Ascending aorta (tissue), 2 donors: Measurements from ENCODE around the gene ACSM6. TPM values are rescaled to one million over a fixed set of nuclear protein-coding genes. Genes with fewer than 3 reads are reported as not detected.
A peak's percentile ranks its signal among the peaks of the same experiment; 100 is the strongest.

Experiments
- DNase-seq, 2 donors: peaks; one replicate each; pipeline ENCODE4 v3.0.0-alpha.2; 2019; ENCODE audit warnings: low spot score in 2 of 2
- H3K27ac ChIP-seq, 2 donors: fragments of 200-600 bp; sonication (generic); one replicate each; pipeline ENCODE4 v1.5.1; 2016 to 2017; ENCODE audit warnings: mild to moderate bottlenecking in 1 of 2
- H3K27me3 ChIP-seq: fragments of 200-600 bp; sonication (generic); one replicate; pipeline ENCODE4 v1.5.1; 2017
- H3K36me3 ChIP-seq, 2 donors: fragments of 200-600 bp; sonication (generic); one replicate each; pipeline ENCODE4 v1.5.1; 2016
- H3K4me1 ChIP-seq, 2 donors: fragments of 200-600 bp; sonication (generic); one replicate each; pipeline ENCODE4 v1.5.1; 2016 to 2017; ENCODE audit warnings: mild to moderate bottlenecking in 1 of 2
- H3K4me3 ChIP-seq, 2 donors: fragments of 200-600 bp; sonication (generic); one replicate each; pipeline ENCODE4 v1.5.1; 2016 to 2017; ENCODE audit warnings: mild to moderate bottlenecking in 1 of 2
- H3K9me3 ChIP-seq, 2 donors: fragments of 200-600 bp; sonication (generic); one replicate each; pipeline ENCODE4 v1.5.1; 2016
- intact Hi-C: fragments of 100-400 bp; cut with DNase I; formaldehyde crosslinking; loops from one replicate; pipeline ENCODE4 v1.15.1; 2023
- total RNA-seq: library from RNA; depleted of rRNA; stranded (reverse); fragments of >200 nt; gene quantifications from one replicate; pipeline ENCODE4 v1.1.0, GENCODE V29; 2016
- TF ChIP-seq, protein P1 (sequence below), 3 experiments: fragments of 200-600 bp in 2 of 3; fragments of 450-650 bp in 1 of 3; sonication (generic) in 2 of 3; IDR thresholded peaks; one replicate each; pipeline ENCODE4 v1.5.1; 2016 to 2019; ENCODE audit warnings: antibody characterized with exemption in 3 of 3, mild to moderate bottlenecking in 1 of 3, moderate library complexity in 1 of 3

ACSM6 gene
- total RNA-seq, 1 donor from 2014 or later, result not detected

DNA sequence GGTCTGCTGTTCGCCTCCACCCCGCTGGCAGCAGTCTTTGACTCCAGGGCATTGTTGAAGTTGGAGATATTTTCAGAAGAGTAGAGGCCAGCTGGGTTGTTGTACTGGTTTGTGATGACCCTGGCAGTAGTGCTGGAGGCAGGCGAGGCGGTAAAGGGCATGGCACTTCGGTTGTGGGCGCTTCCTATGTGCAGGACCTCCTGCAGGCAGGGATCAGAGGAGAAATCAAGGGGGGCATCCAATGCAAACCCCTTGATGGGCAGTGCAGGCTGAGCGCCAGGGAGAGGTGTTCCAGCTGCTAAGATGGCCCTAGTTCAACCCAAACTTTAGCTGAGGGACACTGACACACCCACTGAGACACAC is 69.8 kb downstream of the ACSM6 start:
- Histone ChIP-seq H3K27ac (peak overlapping the region in 1 of 2 donors; percentile 1), H3K4me1 (peaks cover 9 to 51% of the 10 kb centered on the region in 2 donors), H3K4me3 (no peak overlapping the region), H3K9me3 (no peaks in the 10 kb centered on the region), H3K27me3 (no peaks in the 10 kb centered on the region), H3K36me3 (peaks cover 9 to 42% of the 10 kb centered on the region in 2 donors)
- intact Hi-C loops, result no loop called here
- TF ChIP-seq, protein P1, sequence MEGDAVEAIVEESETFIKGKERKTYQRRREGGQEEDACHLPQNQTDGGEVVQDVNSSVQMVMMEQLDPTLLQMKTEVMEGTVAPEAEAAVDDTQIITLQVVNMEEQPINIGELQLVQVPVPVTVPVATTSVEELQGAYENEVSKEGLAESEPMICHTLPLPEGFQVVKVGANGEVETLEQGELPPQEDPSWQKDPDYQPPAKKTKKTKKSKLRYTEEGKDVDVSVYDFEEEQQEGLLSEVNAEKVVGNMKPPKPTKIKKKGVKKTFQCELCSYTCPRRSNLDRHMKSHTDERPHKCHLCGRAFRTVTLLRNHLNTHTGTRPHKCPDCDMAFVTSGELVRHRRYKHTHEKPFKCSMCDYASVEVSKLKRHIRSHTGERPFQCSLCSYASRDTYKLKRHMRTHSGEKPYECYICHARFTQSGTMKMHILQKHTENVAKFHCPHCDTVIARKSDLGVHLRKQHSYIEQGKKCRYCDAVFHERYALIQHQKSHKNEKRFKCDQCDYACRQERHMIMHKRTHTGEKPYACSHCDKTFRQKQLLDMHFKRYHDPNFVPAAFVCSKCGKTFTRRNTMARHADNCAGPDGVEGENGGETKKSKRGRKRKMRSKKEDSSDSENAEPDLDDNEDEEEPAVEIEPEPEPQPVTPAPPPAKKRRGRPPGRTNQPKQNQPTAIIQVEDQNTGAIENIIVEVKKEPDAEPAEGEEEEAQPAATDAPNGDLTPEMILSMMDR (IDR thresholded peaks at IDR 0.05), result no peak
- no peak for DNase-seq

DNA sequence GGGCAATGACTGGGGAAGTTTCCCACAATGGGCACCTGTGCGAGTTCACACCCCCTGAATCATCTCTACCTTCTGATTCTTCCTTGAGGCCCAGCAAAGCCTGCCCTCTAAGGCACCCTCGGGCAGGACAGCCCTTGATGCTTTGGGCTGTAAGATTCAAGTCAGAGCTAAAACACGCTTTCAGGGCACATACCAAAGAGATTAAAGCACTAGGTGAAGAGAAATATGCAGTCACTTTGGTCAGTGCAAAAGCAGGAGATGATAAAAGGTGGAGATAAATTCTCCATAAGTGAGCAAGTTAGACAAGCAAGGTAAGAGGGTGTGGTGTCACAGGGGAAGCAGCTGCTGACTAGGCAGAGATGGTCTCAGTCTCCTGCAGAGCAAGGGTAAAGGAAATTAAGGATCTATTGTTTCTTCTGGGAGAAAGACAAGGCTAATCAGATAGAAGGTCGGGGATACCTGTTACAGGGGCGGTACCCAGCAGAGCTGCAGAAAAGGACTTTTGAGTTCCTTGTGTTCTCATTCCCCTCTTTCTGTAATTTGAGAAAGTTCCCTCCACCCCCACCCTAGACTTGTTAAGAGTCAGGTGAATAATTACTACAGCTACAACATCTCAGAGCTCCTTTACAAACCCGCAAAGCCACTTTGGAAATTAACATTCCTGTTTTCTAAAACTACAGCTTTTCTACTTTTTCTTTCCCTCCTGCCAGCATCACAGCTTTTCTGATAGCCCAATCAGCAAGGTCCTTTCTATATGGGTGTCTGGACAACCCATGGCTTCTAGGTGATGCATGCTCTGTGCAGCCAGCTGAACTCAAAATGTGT is 70.4 kb downstream of the ACSM6 start:
- Histone ChIP-seq H3K27me3 (no peaks in the 10 kb centered on the region), H3K36me3 (peaks cover 9 to 38% of the 10 kb centered on the region in 2 donors), H3K4me3 (no peak overlapping the region), H3K27ac (peak overlapping the region in 1 of 2 donors; percentile 1), H3K4me1 (peaks cover 9 to 55% of the 10 kb centered on the region in 2 donors), H3K9me3 (no peaks in the 10 kb centered on the region)
- intact Hi-C loops, result no loop called here
- DNase-seq, result no peak
- TF ChIP-seq, protein P1 (IDR thresholded peaks at IDR 0.05), result no peak

DNA sequence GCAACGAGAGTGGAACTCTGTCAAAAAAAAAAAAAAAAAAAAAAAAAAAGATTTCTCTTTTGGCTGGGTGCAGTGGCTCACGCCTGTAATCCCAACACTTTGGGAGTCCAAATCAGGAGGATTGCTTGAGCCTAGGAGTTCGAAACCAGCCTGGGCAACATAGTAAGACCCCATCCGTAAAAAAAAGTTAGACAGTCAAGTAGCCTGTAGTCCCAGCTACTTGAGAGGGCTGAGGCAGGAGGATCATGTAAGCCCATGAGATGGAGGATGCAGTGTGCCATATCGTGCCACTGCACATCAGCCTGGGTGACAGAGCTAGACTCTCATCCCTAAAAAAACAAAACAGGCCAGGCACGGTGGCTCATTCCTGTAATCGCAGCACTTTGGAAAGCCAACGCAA is 71.5 kb downstream of the ACSM6 start:
- no peak for DNase-seq
- H3K27me3 ChIP-seq, result no peaks in the 10 kb centered on the region
- peaks cover 9 to 49% of the 10 kb centered on the region in 2 donors for H3K4me1 ChIP-seq
- H3K27ac ChIP-seq, result peak overlapping the region; percentile 74 to 84
- H3K36me3 ChIP-seq, result peaks cover 9 to 39% of the 10 kb centered on the region in 2 donors
- no peak overlapping the region for H3K4me3 ChIP-seq
- TF ChIP-seq, protein P1 (IDR thresholded peaks at IDR 0.05), result no peak
- no peaks in the 10 kb centered on the region for H3K9me3 ChIP-seq
- intact Hi-C loops, result no loop called here

GRCh38 chr10:95266674-95267095 is 72.6 kb downstream of the ACSM6 start:
- no peak for DNase-seq
- peaks cover 5 to 41% of the 10 kb centered on the region in 2 donors for H3K4me1 ChIP-seq
- no peaks in the 10 kb centered on the region for H3K27me3 ChIP-seq
- intact Hi-C loops, result no loop called here
- H3K4me3 ChIP-seq, result no peak overlapping the region
- H3K36me3 ChIP-seq, result peaks cover 9 to 48% of the 10 kb centered on the region in 2 donors
- H3K27ac ChIP-seq, result peak overlapping the region; percentile 74 to 84
- TF ChIP-seq, protein P1 (IDR thresholded peaks at IDR 0.05), result no peak
- H3K9me3 ChIP-seq, result no peaks in the 10 kb centered on the region

DNA sequence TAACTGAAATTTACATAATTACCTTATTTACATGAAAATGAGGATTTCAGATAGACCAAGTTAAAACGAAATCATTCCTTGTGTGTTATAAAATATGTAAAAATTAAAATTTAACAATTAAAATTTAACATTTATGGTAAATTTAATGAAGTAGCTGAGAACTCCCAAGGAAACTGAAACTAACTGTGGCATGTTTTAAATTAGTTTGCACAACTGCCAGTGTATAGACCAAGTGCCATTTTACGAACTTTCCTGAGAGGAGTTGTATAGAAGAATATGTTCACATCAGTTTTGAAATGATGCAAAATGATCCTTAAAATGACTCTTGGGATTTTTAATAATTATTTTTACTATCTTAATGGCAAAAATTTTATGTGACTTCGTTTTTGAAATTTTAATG is 73.2 kb downstream of the ACSM6 start:
- Histone ChIP-seq H3K9me3 (no peaks in the 10 kb centered on the region), H3K4me1 (peaks cover 5 to 41% of the 10 kb centered on the region in 2 donors), H3K36me3 (peaks cover 9 to 42% of the 10 kb centered on the region in 2 donors), H3K27me3 (no peaks in the 10 kb centered on the region), H3K4me3 (no peak overlapping the region), H3K27ac (peak overlapping the region; percentile 74 to 84)
- no peak for DNase-seq
- TF ChIP-seq, protein P1 (IDR thresholded peaks at IDR 0.05), result no peak
- intact Hi-C loops, result no loop called here
